GM18517 (cell line): ENCODE measurements around the gene INPP5E.
"Not testable (repeated sequence)": the region's sequence is repeated elsewhere in the genome, so short reads cannot be mapped to it uniquely, and the experiment has no call there.

Experiments used
- ATAC-seq: cut with Tn5 transposase; IDR thresholded peaks from one replicate; pipeline ENCODE4 v1.9.1; 2021; ENCODE audit warnings: mild to moderate bottlenecking, moderate library complexity; ENCODE audit not compliant: unreplicated experiment

Gene INPP5E

DNA sequence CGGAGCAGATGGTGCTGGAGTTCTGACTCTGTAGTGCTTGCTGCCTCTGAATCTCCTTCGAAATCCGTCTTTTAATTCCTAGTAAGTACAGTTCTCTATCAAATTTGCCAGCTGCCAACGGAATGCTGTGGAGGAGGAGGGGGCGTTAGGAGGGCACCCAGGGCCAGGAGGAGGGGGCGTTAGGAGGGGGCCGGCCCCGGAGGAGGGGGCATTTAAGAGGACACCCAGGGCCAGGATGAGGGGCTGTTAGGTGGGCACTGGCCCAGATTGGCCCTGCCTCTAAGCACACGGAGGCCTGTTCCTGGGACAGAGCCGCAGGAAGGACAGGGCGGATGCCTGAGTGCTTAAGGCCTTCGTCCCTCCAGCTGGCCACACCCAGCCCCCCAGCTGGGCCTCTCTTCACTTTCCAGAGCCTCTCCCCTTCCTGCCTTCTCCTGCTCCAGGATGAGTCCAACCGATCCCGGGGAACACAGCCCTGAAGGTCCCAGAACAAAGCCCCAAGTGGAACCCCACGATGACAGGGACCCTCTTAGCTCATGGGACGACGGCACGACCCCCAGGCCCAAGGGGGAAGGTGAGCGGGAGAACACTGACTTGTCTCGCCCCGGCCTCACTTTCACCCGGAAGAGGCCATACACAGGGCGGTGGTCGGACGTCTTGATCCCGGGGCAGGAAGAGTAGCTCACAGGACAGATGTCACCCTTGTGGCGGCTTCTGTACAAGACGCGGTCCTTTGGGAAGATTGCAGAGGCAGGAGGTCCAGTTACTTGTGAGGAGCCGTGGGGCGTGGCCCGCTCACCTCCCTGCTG, 9.8 kb downstream of the INPP5E start:
- ATAC-seq: no peak

- ATAC-seq: no peak
Observed at GRCh38 chr9:136429075-136429628, 10.5 kb downstream of the INPP5E start.

- ATAC-seq: no peak
Observed at GRCh38 chr9:136426787-136427186, 12.9 kb downstream of the INPP5E start.

DNA sequence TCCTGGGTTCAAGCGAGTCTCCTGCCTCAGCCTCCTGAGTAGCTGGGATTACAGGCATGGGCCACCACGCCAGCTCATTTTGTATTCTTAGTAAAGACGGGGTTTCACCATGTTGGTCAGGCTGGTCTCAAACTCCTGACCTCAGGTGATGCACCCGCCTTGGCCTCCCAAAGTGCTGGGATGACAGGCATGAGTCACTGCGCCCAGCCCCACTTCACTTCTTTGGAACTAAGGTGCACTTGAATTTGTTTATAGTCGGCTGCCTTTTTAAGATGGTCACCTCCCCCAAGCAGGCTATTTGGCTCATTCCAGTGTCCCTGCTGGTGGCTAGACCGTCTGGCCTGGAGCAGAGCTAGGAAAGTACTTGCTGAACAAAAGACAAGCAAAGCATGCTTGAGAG, 14.3 kb downstream of the INPP5E start:
- ATAC-seq: not testable (repeated sequence)

DNA sequence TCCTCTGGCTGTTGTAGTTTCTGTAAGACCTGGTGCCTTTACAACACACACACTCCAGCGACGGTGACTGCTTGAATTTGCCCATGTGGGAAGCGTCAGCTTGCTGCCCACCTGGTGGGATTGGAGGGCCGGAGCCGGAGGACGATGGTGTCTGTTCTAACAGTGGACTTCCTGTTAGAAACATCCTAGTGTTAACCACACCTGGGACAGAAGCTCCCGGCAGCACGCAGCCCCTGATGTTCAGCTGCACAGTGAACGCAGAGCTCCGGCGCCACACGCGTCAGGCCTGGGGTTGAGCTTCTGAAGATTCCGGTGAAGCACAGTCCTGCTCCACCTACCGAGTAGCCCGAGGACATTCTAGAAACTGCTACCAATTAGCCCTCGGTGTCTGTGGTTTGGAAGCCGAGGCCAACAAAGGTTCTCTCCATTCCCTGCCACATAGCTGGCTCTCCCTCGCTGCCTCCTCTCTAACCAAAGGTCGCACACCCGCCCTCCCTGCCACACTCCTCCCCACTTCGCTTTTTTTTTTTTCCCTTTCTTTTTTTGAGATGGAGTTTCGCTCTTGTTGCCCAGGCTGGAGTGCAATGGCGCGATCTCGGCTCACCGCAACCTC, 14.8 kb downstream of the INPP5E start:
- ATAC-seq: no peak

- ATAC-seq: no peak
Observed at GRCh38 chr9:136423432-136424146, 16.1 kb downstream of the INPP5E start.

DNA sequence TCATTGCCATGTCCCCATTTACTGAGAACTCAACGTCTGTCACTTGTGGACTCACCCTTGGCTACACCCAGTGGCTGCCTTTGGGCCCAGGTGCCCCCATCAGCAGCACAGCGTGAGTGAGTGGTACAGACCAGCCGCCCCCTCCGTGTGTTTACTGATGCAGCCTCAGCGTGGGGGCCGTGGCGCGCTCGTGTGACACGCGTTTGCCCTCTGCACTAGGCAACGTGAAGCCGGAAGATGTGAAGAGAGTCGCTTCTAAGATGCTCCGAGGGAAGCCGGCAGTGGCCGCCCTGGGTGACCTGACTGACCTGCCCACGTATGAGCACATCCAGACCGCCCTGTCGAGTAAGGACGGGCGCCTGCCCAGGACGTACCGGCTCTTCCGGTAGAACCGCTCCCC, 16.8 kb downstream of the INPP5E start:
- no peak for ATAC-seq

GRCh38 chr9:136421791-136422190, 17.9 kb downstream of the INPP5E start:
- no peak for ATAC-seq

DNA sequence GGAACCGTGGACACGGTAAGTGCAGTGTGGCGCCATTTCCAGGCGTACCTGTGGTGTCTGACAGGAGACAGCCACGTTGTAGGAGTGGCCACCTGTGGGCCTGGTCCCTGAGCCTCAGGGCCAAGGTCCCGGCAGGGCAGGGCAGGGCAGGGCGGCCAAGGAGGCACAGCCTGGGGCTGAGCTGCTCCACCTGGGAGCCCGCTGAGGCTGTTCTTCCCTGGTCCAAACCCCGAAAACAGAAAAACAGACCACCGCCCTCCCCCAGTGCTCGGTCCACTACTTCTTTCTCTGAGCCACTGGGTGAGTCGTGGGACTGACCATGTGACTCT, 20.6 kb downstream of the INPP5E start:
- ATAC-seq: no peak

- ATAC-seq: no peak
Observed at GRCh38 chr9:136418182-136419091, 21.2 kb downstream of the INPP5E start.

GRCh38 chr9:136416914-136417313, 22.7 kb downstream of the INPP5E start:
- no peak for ATAC-seq

DNA sequence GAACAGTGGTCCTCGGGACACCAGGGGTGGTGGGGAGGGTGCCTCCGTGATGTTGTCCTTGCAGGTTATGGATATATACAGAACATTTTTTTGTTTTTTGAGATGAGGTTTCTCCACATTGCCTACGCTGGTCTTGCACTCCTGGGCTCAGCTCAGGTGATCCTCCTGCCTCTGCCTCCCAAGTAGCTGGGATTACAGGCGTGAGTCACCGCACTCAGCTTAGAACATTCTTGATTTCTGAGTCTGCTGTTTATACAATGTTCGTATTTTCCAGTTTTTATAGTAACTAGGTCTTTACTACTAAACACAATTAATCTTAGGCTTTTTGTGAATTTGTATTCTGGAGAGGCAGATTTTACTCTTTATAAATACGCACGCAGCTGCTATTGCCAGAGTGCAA, 23.2 kb downstream of the INPP5E start:
- ATAC-seq: no peak

GRCh38 chr9:136412962-136413361, 26.7 kb downstream of the INPP5E start:
- no peak for ATAC-seq

GRCh38 chr9:136411378-136411777, 28.3 kb downstream of the INPP5E start:
- no peak for ATAC-seq

GRCh38 chr9:136410500-136411287, 29.0 kb downstream of the INPP5E start, which contains the start of the genes ENTR1 and PMPCA:
TSS of gene ENTR1 (minus strand) at chr9:136410614. CDS start at chr9:136410397, 217 bp downstream.
TSS of gene PMPCA (plus strand) at chr9:136410658. CDS start at chr9:136410669, 11 bp downstream.
- peak; percentile 68 for ATAC-seq

GRCh38 chr9:136409557-136410455, 29.8 kb downstream of the INPP5E start:
- no peak for ATAC-seq

GRCh38 chr9:136407911-136408310, 31.7 kb downstream of the INPP5E start:
- no peak for ATAC-seq

GRCh38 chr9:136407061-136407460, 32.6 kb downstream of the INPP5E start:
- not testable (repeated sequence) for ATAC-seq

- ATAC-seq: not testable (repeated sequence)
Observed at GRCh38 chr9:136405904-136406303, 33.7 kb downstream of the INPP5E start.
